ENCODE data around the gene HOPX.
"Not testable (repeated sequence)": the region's sequence is repeated elsewhere in the genome, so short reads cannot be mapped to it uniquely, and the experiment has no call there.

The HOPX gene

GRCh38 chr4:56637154-56637553 lies 43.9 kb downstream of the HOPX start:
- Mint-ChIP-seq H3K36me3 (ENCODE audit: low read depth) (no peaks in the 10 kb centered on the region), H3K27me3 (no peaks in the 10 kb centered on the region), H3K4me1 (ENCODE audit: low read depth) (peaks cover 34% of the 10 kb centered on the region), H3K4me3 (no peak overlapping the region), H3K9me3 (peaks cover 4% of the 10 kb centered on the region), H3K27ac (no peak overlapping the region)
- no peak for DNase-seq

- not testable (repeated sequence) for H3K4me3 Mint-ChIP-seq; H3K9me3 Mint-ChIP-seq; DNase-seq; H3K27me3 Mint-ChIP-seq; H3K27ac Mint-ChIP-seq; H3K36me3 Mint-ChIP-seq (ENCODE audit: low read depth)
- peaks cover 16% of the 10 kb centered on the region for H3K4me1 Mint-ChIP-seq (ENCODE audit: low read depth)
These were observed 46.1 kb downstream of the HOPX start for GRCh38 chr4:56634954-56635353.

GRCh38 chr4:56633486-56633885 lies 47.6 kb downstream of the HOPX start:
- peaks cover 8% of the 10 kb centered on the region for H3K4me1 Mint-ChIP-seq (ENCODE audit: low read depth)
- H3K36me3 Mint-ChIP-seq (ENCODE audit: low read depth): no peaks in the 10 kb centered on the region
- H3K27me3 Mint-ChIP-seq: no peaks in the 10 kb centered on the region
- H3K27ac Mint-ChIP-seq: no peak overlapping the region
- no peak overlapping the region for H3K4me3 Mint-ChIP-seq
- DNase-seq: no peak
- peaks cover 4% of the 10 kb centered on the region for H3K9me3 Mint-ChIP-seq

DNA sequence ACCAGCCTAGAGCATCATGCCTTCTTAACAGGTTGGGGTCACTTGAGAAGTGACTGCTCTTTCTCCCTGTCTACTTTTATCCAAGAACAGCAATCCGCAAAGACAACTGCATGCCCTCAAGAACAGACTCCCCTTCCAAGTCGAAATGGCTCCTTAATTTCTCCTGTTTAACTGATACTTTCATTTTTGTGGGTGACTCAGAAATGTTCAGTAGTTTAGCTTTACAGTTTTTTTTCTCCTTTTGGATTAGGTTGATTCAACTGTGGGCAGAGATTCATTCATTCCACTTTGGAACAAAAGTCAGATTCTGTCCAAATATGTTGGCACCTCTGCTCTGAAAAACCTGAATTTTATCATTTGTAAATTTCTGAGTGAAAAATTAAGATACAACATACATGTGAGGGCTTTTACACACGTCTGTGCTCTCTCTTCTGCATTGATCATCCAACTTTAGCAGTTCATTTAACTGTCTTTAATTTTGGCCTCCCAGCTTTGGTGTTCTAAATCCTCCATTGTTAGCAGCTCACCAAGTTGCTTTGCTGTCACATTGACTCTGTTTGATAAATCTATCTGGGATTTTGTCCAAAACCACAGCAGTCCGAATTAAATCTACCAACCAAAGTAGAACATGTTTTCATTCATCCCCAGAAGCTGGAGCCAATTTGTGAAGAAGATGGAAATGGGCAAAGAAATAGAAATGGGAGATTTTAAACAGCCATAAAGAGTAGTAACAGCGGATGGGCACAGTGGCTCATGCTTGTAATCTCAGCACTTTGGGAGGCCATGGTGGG lies 50.0 kb downstream of the HOPX start:
- Mint-ChIP-seq H3K27me3 (no peaks in the 10 kb centered on the region), H3K36me3 (ENCODE audit: low read depth) (no peaks in the 10 kb centered on the region), H3K9me3 (peaks cover 13% of the 10 kb centered on the region), H3K4me3 (no peak overlapping the region), H3K27ac (no peak overlapping the region), H3K4me1 (ENCODE audit: low read depth) (peaks cover 15% of the 10 kb centered on the region)
- DNase-seq: no peak

GRCh38 chr4:56628592-56628991 lies 52.5 kb downstream of the HOPX start:
- peaks cover 21% of the 10 kb centered on the region for H3K36me3 Mint-ChIP-seq (ENCODE audit: low read depth)
- no peaks in the 10 kb centered on the region for H3K27me3 Mint-ChIP-seq
- H3K27ac Mint-ChIP-seq: no peak overlapping the region
- no peak overlapping the region for H3K4me3 Mint-ChIP-seq
- peaks cover 17% of the 10 kb centered on the region for H3K4me1 Mint-ChIP-seq (ENCODE audit: low read depth)
- peaks cover 24% of the 10 kb centered on the region for H3K9me3 Mint-ChIP-seq
- DNase-seq: no peak

GRCh38 chr4:56627985-56628384 lies 53.1 kb downstream of the HOPX start:
- Mint-ChIP-seq H3K9me3 (peaks cover 26% of the 10 kb centered on the region), H3K27ac (no peak overlapping the region), H3K36me3 (ENCODE audit: low read depth) (peaks cover 21% of the 10 kb centered on the region), H3K4me1 (ENCODE audit: low read depth) (peaks cover 17% of the 10 kb centered on the region), H3K27me3 (no peaks in the 10 kb centered on the region), H3K4me3 (no peak overlapping the region)
- DNase-seq: no peak

DNA sequence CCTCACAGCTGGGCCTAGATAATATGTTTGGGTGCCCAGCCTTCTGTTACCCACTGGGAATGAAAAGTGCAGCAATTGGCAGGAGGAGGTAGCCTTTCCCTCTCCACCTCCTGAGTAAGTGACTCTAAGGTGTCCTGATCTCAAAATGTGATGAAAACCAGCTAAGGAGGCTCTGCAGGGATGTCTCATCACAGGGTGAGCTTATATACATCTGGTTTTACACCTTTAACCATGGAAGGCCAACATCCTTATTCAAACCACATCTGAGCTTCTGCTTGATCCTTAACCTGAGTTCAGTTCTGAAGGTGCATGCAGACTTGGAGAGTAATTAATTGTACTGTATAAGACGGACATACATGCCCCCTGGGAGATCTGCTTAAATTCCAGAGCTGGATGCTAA lies 53.7 kb downstream of the HOPX start:
- Mint-ChIP-seq H3K27me3 (no peaks in the 10 kb centered on the region), H3K4me3 (no peak overlapping the region), H3K36me3 (ENCODE audit: low read depth) (peaks cover 21% of the 10 kb centered on the region), H3K4me1 (ENCODE audit: low read depth) (peaks cover 17% of the 10 kb centered on the region), H3K27ac (no peak overlapping the region), H3K9me3 (peaks cover 26% of the 10 kb centered on the region)
- DNase-seq: no peak

GRCh38 chr4:56626963-56627362 lies 54.1 kb downstream of the HOPX start:
- DNase-seq: no peak
- H3K9me3 Mint-ChIP-seq: peaks cover 26% of the 10 kb centered on the region
- H3K27ac Mint-ChIP-seq: no peak overlapping the region
- peaks cover 21% of the 10 kb centered on the region for H3K36me3 Mint-ChIP-seq (ENCODE audit: low read depth)
- H3K27me3 Mint-ChIP-seq: no peaks in the 10 kb centered on the region
- no peak overlapping the region for H3K4me3 Mint-ChIP-seq
- H3K4me1 Mint-ChIP-seq (ENCODE audit: low read depth): peaks cover 17% of the 10 kb centered on the region

DNA sequence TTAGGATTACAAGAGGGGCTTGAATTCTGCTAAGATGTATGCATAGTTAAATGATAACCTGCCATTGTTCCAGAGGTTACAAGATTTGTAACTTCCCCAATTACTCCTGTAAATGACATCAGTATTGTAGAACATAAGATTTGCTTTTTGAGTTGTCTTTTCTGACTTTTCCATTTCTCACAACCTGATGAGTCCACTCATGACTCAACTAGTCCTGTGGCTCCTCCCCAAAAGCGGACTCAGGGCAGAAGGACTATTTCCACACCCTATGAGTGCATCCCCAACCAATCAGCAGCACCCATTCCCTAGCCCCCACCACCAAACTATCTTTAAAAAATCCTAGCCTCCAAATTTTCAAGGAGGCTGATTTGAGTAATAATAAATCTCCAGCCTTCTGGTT lies 54.7 kb downstream of the HOPX start:
- Mint-ChIP-seq H3K27ac (no peak overlapping the region), H3K4me1 (ENCODE audit: low read depth) (peaks cover 17% of the 10 kb centered on the region), H3K36me3 (ENCODE audit: low read depth) (peaks cover 21% of the 10 kb centered on the region), H3K27me3 (no peaks in the 10 kb centered on the region), H3K9me3 (peaks cover 26% of the 10 kb centered on the region), H3K4me3 (no peak overlapping the region)
- DNase-seq: no peak

DNA sequence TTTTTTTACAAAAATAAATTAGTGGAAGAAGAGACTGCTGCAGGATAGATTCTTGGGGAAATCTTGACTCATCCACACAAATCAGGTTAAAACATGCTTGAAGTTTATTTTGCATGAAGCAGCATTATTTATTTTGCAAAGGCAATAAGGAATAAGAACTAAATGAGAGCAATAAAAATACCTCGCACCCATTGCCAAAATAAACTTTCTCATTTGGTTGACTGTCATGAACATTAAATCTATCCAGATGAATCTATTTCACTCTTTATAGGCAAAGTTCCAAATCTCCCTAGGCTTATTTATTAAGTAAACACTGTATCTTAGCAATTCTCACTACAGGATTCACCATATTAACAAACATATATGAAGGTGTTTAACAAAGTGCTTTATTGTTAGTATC lies 58.9 kb downstream of the HOPX start:
- DNase-seq: no peak
- Mint-ChIP-seq H3K36me3 (ENCODE audit: low read depth) (peaks cover 21% of the 10 kb centered on the region), H3K27ac (no peak overlapping the region), H3K27me3 (peaks cover 6% of the 10 kb centered on the region), H3K4me3 (no peak overlapping the region), H3K4me1 (ENCODE audit: low read depth) (peaks cover 17% of the 10 kb centered on the region), H3K9me3 (peaks cover 25% of the 10 kb centered on the region)

GRCh38 chr4:56619816-56620215 lies 61.3 kb downstream of the HOPX start:
- Mint-ChIP-seq H3K9me3 (peaks cover 8% of the 10 kb centered on the region), H3K36me3 (ENCODE audit: low read depth) (peaks cover 12% of the 10 kb centered on the region), H3K27me3 (peaks cover 6% of the 10 kb centered on the region), H3K27ac (no peak overlapping the region), H3K4me3 (no peak overlapping the region), H3K4me1 (ENCODE audit: low read depth) (peaks cover 7% of the 10 kb centered on the region)
- DNase-seq: no peak

DNA sequence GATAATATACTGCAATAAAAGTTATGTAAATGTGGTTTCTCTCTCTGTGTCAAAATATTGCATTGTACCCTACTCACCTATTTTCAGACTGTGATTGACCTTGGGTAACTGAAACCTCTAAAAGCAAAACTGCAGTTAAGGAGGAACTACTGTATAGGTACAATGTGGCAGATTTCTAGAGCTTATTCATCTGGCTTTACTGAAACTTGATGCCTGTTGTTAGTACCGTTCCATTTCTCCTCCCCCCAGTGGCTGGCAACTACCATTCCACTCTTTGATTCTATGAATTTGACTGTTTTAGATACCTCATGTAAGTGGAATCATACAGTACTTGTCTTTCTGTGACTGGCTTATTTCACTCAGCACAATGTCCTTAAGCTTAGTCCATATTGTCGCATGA lies 61.9 kb downstream of the HOPX start:
- Mint-ChIP-seq H3K36me3 (ENCODE audit: low read depth) (peaks cover 6% of the 10 kb centered on the region), H3K9me3 (peaks cover 7% of the 10 kb centered on the region), H3K4me1 (ENCODE audit: low read depth) (peaks cover 7% of the 10 kb centered on the region), H3K27me3 (peaks cover 6% of the 10 kb centered on the region), H3K4me3 (no peak overlapping the region), H3K27ac (no peak overlapping the region)
- no peak for DNase-seq

- H3K4me3 Mint-ChIP-seq: no peak overlapping the region
- H3K27me3 Mint-ChIP-seq: peaks cover 10% of the 10 kb centered on the region
- peaks cover 7% of the 10 kb centered on the region for H3K4me1 Mint-ChIP-seq (ENCODE audit: low read depth)
- H3K9me3 Mint-ChIP-seq: peaks cover 3% of the 10 kb centered on the region
- DNase-seq: no peak
- no peak overlapping the region for H3K27ac Mint-ChIP-seq
- peaks cover 2% of the 10 kb centered on the region for H3K36me3 Mint-ChIP-seq (ENCODE audit: low read depth)
These were observed 62.4 kb downstream of the HOPX start for GRCh38 chr4:56618734-56619133.

- DNase-seq: no peak
These were observed 67.8 kb downstream of the HOPX start for GRCh38 chr4:56613101-56613862.

DNA sequence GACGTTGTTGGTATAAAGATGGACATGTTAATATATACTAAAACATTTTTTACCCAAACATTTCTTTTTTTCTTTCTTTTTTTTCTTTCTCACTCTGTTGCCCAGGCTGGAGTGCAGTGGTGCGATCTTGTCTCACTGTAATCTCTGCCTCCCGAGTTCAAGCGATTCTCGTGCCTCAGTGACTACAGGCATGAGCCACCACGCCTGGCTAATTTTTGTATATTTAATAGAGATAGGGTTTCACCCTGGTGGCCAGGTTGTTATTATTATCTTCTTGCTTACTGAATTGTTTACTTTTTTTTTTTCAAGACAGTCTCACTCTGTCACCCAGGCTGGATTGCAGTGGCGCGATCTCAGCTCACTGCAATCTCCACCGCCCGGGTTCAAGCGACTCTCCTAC lies 68.8 kb downstream of the HOPX start:
- Mint-ChIP-seq H3K4me3 (no peak overlapping the region), H3K27me3 (peaks cover 5% of the 10 kb centered on the region), H3K9me3 (no peaks in the 10 kb centered on the region), H3K27ac (no peak overlapping the region), H3K36me3 (ENCODE audit: low read depth) (no peaks in the 10 kb centered on the region), H3K4me1 (ENCODE audit: low read depth) (no peaks in the 10 kb centered on the region)
- DNase-seq: no peak

More at GRCh38 chr4:56613101-56613862, 67.8 kb downstream of the HOPX start:
- Mint-ChIP-seq H3K36me3 (ENCODE audit: low read depth) (no peaks in the 10 kb centered on the region), H3K4me3 (no peak overlapping the region), H3K9me3 (no peaks in the 10 kb centered on the region), H3K27me3 (peaks cover 10% of the 10 kb centered on the region), H3K27ac (no peak overlapping the region), H3K4me1 (ENCODE audit: low read depth) (no peaks in the 10 kb centered on the region)
